C4-2B (cell line): ENCODE results near the gene ERC1.
"Not testable (repeated sequence)": the region's sequence is repeated elsewhere in the genome, so short reads cannot be mapped to it uniquely, and the experiment has no call there.

Experiments
- CTCF ChIP-seq: fragments of 450-650 bp; conservative IDR thresholded peaks from 2 replicates; pipeline ENCODE4 v1.5.1; 2017; ENCODE audit warnings: mild to moderate bottlenecking
- ZFX ChIP-seq: fragments of 450-650 bp; IDR thresholded peaks from 2 replicates; pipeline ENCODE4 v1.6.1; 2017

GRCh38 chr12:1316991-1317390, 326.0 kb downstream of the ERC1 start:
- TF ChIP-seq CTCF, ZFX: not testable (repeated sequence)
